ENCODE results near the gene VDAC2.
A peak's percentile ranks its signal among the peaks of the same experiment; 100 is the strongest.
"Not testable (repeated sequence)": the region's sequence is repeated elsewhere in the genome, so short reads cannot be mapped to it uniquely, and the experiment has no call there.

Gene VDAC2

DNA sequence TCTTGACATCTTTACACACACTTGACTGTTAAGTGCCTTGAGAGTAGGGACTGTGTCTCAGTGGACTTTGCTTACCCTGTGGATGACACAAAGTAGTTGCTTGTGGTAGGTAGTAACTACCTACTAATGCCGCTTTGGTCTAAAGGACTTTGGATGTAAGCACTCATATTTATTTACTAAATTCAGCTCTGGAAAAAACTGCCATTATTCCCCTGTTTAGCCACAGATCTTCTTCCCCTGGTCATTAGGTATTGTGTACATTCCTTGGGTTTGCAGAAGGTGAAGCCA, 2.8 kb upstream of the VDAC2 start:
- DNase-seq (ENCODE audit: low read depth), result no peak
- H3K4me3 ChIP-seq (ENCODE audit: low read depth, low read length), result no peak overlapping the region
- TF ChIP-seq, protein P1, sequence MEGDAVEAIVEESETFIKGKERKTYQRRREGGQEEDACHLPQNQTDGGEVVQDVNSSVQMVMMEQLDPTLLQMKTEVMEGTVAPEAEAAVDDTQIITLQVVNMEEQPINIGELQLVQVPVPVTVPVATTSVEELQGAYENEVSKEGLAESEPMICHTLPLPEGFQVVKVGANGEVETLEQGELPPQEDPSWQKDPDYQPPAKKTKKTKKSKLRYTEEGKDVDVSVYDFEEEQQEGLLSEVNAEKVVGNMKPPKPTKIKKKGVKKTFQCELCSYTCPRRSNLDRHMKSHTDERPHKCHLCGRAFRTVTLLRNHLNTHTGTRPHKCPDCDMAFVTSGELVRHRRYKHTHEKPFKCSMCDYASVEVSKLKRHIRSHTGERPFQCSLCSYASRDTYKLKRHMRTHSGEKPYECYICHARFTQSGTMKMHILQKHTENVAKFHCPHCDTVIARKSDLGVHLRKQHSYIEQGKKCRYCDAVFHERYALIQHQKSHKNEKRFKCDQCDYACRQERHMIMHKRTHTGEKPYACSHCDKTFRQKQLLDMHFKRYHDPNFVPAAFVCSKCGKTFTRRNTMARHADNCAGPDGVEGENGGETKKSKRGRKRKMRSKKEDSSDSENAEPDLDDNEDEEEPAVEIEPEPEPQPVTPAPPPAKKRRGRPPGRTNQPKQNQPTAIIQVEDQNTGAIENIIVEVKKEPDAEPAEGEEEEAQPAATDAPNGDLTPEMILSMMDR (IDR thresholded peaks at IDR 0.05; ENCODE audit: low read depth, low read length, missing control alignments), result no peak

DNA sequence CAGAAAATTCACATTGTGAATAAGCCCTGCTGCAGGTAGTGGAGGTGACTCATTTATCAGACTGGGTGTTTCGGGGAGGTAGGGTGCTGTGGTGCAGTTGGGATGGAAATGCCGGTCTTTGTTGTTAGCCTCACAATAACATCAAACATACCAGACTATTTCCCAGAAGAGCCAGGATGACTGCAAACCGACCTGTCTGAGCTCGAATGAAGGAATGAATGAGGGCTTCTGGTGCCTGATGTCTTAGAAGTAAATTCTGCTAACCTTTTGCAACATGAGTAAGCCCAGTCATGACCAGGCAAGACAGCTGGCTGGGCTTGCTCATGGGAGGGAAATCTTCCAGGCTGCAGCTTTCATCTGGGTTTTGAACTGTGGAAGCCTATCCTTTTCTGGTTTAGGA, 2.4 kb upstream of the VDAC2 start:
- TF ChIP-seq, protein P1 (IDR thresholded peaks at IDR 0.05; ENCODE audit: low read depth, low read length, missing control alignments), result no peak
- no peak for DNase-seq (ENCODE audit: low read depth)
- H3K4me3 ChIP-seq (ENCODE audit: low read depth, low read length), result no peak overlapping the region

DNA sequence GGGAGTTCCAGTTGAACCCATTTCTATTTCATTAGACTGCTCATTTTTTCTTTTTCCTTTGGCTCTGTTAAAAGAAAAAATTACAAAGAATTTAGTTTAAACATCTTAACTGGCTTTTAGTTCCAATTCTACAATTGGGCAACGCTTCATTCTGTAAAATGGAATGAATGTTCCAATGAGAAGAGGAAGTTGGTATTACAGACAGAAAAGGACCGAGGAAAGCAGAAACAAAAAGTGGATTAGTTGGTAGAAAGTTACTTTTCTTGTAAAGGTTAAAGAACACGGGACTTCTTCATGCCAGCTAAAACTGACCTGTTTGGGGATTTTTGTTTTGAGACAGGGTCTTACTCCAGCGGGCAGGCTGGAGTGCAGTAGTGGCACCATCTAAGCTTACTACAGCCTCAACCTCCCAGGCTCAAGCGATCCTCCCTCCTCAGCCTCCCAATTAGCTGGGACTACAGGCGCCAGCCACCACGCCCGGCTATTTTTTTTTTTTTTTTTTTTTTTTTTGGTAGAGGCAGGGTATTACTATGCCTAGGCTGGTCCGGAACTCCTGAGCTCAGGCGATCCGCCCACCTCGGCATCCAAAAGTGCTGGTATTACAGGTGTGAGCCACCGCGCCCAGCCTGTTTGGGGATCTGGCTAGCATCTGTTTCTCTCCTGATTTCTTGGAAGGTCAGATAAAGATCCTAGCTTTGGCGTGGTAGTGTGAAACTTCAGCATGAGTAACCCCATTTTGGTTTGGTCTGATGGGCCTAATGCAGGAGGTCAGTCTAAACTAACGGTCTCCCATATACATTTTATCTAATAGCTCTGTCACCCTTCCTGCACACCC, 1.3 kb upstream of the VDAC2 start:
- DNase-seq (ENCODE audit: low read depth), result no peak
- TF ChIP-seq, protein P1 (IDR thresholded peaks at IDR 0.05; ENCODE audit: low read depth, low read length, missing control alignments), result no peak
- H3K4me3 ChIP-seq (ENCODE audit: low read depth, low read length), result peak overlapping the region; percentile 99

DNA sequence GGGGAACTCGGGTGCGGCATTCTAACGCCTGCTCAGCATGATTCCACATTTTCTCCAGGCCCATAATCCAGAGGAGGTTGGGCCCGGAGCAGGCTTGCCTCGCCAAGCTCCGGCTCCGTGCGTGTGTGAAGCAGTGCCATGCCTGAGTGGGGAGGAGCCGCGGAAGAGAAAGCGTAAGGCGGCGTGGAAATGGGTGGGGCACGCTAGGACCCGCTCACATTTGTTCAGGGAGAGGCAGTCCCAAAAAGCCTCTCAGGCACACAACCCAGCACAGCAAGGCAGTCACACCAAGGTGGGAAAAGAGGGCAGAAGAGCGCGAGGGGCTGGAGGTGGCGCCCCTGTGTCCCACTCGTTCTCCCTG, 695 bp upstream of the VDAC2 start:
- H3K4me3 ChIP-seq (ENCODE audit: low read depth, low read length), result peak overlapping the region; percentile 99
- peak; percentile 49 for DNase-seq (ENCODE audit: low read depth)
- TF ChIP-seq, protein P1 (IDR thresholded peaks at IDR 0.05; ENCODE audit: low read depth, low read length, missing control alignments), result no peak

DNA sequence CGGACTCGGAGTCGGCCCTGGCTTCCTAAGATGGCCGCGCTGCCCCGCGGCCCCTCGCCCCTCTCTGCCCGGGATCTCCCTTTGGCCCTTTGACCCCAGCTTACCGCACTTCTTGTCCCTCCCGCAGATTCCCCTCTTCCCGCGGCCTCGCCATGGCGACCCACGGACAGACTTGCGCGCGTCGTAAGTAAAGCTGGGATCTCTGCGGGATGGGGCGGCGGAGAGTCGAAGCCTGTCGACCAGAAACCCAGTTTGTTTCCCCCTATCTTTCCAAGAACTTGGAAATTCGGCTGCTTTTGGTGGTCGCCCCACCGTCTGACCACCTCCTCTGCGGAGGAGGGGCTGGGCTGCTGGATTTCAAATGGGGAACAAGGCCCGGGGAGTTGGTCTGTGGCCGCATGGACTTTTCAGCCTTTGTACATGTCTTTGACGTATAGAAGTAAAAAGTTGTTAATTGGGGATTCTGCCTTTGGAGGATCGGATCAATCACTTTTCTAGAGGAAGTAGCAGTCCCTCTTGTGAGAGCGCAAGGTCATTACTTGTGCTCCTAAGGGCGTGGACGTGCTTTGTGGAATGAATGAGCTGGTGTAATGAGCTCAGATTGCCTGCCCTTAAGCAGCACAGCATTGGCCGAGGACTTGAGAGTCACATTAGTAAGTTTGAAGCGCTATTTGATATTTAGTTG, 553 bp downstream of the VDAC2 start:
- TF ChIP-seq, protein P1 (IDR thresholded peaks at IDR 0.05; ENCODE audit: low read depth, low read length, missing control alignments), result no peak
- H3K4me3 ChIP-seq (ENCODE audit: low read depth, low read length), result peak overlapping the region; percentile 99
- no peak for DNase-seq (ENCODE audit: low read depth)

DNA sequence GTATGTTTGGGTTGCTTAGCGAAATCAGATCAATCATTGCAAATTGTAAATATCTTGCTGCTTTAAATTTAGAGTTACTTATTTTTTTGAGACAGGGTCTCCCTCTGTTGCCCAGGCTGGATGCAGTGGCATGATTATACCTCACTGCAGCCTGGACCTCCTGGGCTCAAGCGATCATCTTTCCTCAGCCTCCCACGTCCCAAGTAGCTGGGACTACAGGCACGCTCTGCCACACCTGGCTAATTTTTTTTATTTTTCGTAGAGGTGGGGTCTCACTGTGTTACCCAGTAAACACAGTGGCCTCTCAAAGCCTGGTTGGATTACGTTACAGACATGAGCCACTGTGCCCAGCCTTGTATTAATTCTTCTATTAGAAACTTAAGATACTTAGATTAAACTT, 1.7 kb downstream of the VDAC2 start:
- no peak for DNase-seq (ENCODE audit: low read depth)
- TF ChIP-seq, protein P1 (IDR thresholded peaks at IDR 0.05; ENCODE audit: low read depth, low read length, missing control alignments), result no peak
- peak overlapping the region; percentile 99 for H3K4me3 ChIP-seq (ENCODE audit: low read depth, low read length)

DNA sequence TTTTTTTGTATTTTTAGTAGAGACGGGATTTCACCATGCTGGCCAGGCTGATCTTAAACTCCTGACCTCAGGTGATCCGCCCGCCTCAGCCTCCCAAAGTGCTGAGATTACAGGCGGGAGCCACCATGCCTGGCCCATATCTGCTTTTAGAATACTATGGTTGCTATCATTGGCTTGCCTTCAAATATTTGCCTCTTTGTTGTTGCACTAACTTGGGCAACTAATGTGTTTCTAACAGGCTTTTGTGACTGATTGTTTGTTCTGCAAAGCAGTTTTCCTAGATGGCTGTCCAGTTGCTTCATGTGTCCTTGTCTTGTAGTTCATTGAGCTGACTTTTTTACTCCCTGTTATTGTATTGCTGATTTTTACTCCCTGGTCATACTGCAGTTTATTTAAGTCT, 9.7 kb downstream of the VDAC2 start:
- no peak for DNase-seq (ENCODE audit: low read depth)
- TF ChIP-seq, protein P1 (IDR thresholded peaks at IDR 0.05; ENCODE audit: low read depth, low read length, missing control alignments), result no peak
- H3K4me3 ChIP-seq (ENCODE audit: low read depth, low read length), result no peak overlapping the region

DNA sequence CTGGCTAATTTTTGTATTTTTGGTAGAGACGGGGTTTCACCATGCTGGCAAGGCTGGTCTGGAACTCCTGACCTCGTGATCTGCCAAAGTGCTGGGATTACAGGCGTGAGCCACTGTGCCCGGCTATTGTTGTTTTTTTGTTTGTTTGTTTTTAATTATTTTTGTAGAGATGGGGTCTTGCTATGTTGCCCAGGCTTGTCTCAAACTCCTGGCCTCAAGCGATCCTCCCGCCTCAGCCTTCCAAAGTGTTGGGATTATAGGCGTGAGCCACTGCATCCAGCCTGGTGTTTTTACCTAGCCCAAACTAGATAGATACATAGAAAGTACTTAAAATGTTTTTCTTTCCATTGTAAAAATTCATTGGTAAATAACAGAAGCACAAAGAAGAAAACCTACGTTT, 10.9 kb downstream of the VDAC2 start:
- not testable (repeated sequence) for H3K4me3 ChIP-seq (ENCODE audit: low read depth, low read length); DNase-seq (ENCODE audit: low read depth)
